Subcutaneous abdominal adipose tissue (tissue), 5 donors: ENCODE results near the gene USP17L20.
"Not testable (repeated sequence)": the region's sequence is repeated elsewhere in the genome, so short reads cannot be mapped to it uniquely, and the experiment has no call there.

ENCODE experiments used
- H3K27ac ChIP-seq: one replicate; pipeline ENCODE4 v1.7.0; 2013; ENCODE audit warnings: low read depth, mild to moderate bottlenecking, inconsistent platforms, low read length, moderate library complexity
- H3K27me3 ChIP-seq, 5 donors: one replicate each; pipeline ENCODE4 v1.7.0; 2013; ENCODE audit warnings: low read length in 5 of 5, inconsistent platforms in 1 of 5; ENCODE audit not compliant: control insufficient read depth in 5 of 5, insufficient read depth in 4 of 5
- H3K36me3 ChIP-seq, 5 donors: one replicate each; pipeline ENCODE4 v1.7.0; 2013; ENCODE audit warnings: low read length in 5 of 5; ENCODE audit not compliant: control insufficient read depth in 5 of 5, insufficient read depth in 5 of 5
- H3K4me1 ChIP-seq, 5 donors: one replicate each; pipeline ENCODE4 v1.7.0; 2013; ENCODE audit warnings: low read length in 5 of 5, mild to moderate bottlenecking in 3 of 5, moderate library complexity in 1 of 5; ENCODE audit not compliant: control insufficient read depth in 5 of 5, insufficient read depth in 5 of 5
- H3K4me3 ChIP-seq, 5 donors: one replicate each; pipeline ENCODE4 v1.7.0; 2013; ENCODE audit warnings: low read length in 5 of 5, low read depth in 1 of 5
- H3K9ac ChIP-seq, 5 donors: one replicate each; pipeline ENCODE4 v1.7.0; 2013; ENCODE audit warnings: low read length in 5 of 5, mild to moderate bottlenecking in 4 of 5, moderate library complexity in 3 of 5
- H3K9me3 ChIP-seq, 5 donors: one replicate each; pipeline ENCODE4 v1.7.0; 2013; ENCODE audit warnings: low read length in 5 of 5; ENCODE audit not compliant: control insufficient read depth in 5 of 5
- donor health status: healthy.
- donor health status: healthy.
- donor health status: healthy.
- donor health status: healthy.
- donor health status: healthy.

Gene USP17L20

DNA sequence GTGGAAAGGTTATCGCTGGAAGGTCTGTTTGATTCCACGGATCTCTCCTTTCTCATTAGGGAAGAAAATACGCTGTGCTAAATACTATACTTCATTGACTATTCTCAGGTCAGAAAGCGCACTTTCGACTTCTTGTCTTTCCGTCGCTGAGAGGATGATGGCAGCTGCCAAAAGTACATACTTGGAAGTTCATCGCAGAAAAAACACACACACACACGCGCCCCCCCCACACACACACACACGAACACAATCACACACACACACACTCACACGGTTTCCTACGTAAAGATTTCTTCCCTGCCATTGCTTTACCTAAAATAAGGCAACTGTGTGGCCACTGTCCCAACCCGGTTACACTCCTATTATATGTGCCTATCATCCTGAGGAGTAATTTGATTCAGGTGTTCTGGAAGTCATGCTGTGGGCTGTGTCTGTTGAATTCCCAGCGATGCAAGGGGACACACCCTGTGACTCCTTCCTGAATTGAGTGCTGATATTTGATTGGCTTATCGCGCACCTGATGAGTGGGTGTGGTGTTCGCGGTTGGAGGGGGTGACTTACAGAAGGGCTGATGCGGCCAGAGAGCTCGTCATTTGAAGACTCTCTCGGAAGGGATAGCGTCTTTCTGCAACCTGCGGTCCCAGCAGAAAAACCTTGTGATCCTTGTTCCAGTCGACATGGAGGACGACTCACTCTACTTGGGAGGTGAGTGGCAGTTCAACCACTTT, 9.8 kb upstream of the USP17L20 start, which contains the start of gene USP17L18:
USP17L18 (plus strand) TSS at position 678 of the 728 bp plus-strand sequence; CDS start at position 678, 0 bp downstream.
- H3K36me3 ChIP-seq, H3K4me1 ChIP-seq, H3K9ac ChIP-seq, H3K27me3 ChIP-seq, H3K27ac ChIP-seq, H3K4me3 ChIP-seq, H3K9me3 ChIP-seq: not testable (repeated sequence)

DNA sequence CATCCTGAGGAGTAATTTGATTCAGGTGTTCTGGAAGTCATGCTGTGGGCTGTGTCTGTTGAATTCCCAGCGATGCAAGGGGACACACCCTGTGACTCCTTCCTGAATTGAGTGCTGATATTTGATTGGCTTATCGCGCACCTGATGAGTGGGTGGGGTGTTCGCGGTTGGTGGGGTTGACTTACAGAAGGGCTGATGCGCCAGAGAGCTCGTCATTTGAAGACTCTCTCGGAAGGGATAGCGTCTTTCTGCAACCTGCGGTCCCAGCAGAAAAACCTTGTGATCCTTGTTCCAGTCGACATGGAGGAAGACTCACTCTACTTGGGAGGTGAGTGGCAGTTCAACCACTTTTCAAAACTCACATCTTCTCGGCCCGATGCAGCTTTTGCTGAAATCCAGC, 4.8 kb upstream of the USP17L20 start, which contains the start of gene USP17L19:
USP17L19 (plus strand) TSS at position 301 of the 400 bp plus-strand sequence; CDS start at position 301, 0 bp downstream.
- H3K9ac ChIP-seq, H3K27ac ChIP-seq, H3K9me3 ChIP-seq, H3K4me1 ChIP-seq, H3K36me3 ChIP-seq, H3K27me3 ChIP-seq, H3K4me3 ChIP-seq: not testable (repeated sequence)

DNA sequence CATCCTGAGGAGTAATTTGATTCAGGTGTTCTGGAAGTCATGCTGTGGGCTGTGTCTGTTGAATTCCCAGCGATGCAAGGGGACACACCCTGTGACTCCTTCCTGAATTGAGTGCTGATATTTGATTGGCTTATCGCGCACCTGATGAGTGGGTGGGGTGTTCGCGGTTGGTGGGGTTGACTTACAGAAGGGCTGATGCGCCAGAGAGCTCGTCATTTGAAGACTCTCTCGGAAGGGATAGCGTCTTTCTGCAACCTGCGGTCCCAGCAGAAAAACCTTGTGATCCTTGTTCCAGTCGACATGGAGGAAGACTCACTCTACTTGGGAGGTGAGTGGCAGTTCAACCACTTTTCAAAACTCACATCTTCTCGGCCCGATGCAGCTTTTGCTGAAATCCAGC, 4.6 kb downstream of the USP17L20 start, which contains the start of gene USP17L21:
USP17L21 (plus strand) TSS at position 301 of the 400 bp plus-strand sequence; CDS start at position 301, 0 bp downstream.
- H3K4me1 ChIP-seq, H3K9ac ChIP-seq, H3K36me3 ChIP-seq, H3K4me3 ChIP-seq, H3K27ac ChIP-seq, H3K9me3 ChIP-seq, H3K27me3 ChIP-seq: not testable (repeated sequence)

DNA sequence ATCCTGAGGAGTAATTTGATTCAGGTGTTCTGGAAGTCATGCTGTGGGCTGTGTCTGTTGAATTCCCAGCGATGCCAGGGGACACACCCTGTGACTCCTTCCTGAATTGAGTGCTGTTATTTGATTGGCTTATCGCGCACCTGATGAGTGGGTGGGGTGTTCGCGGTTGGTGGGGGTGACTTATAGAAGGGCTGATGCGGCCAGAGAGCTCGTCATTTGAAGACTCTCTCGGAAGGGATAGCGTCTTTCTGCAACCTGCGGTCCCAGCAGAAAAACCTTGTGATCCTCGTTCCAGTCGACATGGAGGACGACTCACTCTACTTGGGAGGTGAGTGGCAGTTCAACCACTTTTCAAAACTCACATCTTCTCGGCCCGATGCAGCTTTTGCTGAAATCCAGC, 9.4 kb downstream of the USP17L20 start, which contains the start of gene USP17L22:
USP17L22 (plus strand) TSS at position 301 of the 400 bp plus-strand sequence; CDS start at position 301, 0 bp downstream.
- not testable (repeated sequence) for H3K9me3 ChIP-seq, H3K4me1 ChIP-seq, H3K4me3 ChIP-seq

DNA sequence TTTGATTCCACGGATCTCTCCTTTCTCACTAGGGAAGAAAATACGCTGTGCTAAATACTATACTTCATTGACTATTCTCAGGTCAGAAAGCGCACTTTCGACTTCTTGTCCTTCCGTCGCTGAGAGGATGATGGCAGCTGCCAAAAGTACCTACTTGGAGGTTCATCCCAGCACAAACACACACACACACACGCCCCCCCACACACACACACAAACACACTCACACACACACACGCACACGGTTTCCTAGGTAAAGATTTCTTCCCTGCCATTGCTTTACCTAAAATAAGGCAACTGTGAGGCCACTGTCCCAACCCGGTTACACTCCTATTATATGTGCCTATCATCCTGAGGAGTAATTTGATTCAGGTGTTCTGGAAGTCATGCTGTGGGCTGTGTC, 13.8 kb downstream of the USP17L20 start:
- not testable (repeated sequence) for H3K9me3 ChIP-seq, H3K27me3 ChIP-seq, H3K36me3 ChIP-seq, H3K4me3 ChIP-seq, H3K27ac ChIP-seq, H3K9ac ChIP-seq, H3K4me1 ChIP-seq

More for the DNA sequence above, 9.4 kb downstream of the USP17L20 start, which contains the start of gene USP17L22:
- H3K27ac ChIP-seq, H3K36me3 ChIP-seq, H3K9ac ChIP-seq, H3K27me3 ChIP-seq: not testable (repeated sequence)
